GM18873 (cell line): Measurements from ENCODE around the gene FBLN5.

Experiments used
- ATAC-seq: cut with Tn5 transposase; IDR thresholded peaks from one replicate; pipeline ENCODE4 v1.9.1; 2021; ENCODE audit warnings: mild to moderate bottlenecking, moderate library complexity, moderate number of reproducible peaks; ENCODE audit not compliant: unreplicated experiment, low FRiP score

The FBLN5 gene

DNA sequence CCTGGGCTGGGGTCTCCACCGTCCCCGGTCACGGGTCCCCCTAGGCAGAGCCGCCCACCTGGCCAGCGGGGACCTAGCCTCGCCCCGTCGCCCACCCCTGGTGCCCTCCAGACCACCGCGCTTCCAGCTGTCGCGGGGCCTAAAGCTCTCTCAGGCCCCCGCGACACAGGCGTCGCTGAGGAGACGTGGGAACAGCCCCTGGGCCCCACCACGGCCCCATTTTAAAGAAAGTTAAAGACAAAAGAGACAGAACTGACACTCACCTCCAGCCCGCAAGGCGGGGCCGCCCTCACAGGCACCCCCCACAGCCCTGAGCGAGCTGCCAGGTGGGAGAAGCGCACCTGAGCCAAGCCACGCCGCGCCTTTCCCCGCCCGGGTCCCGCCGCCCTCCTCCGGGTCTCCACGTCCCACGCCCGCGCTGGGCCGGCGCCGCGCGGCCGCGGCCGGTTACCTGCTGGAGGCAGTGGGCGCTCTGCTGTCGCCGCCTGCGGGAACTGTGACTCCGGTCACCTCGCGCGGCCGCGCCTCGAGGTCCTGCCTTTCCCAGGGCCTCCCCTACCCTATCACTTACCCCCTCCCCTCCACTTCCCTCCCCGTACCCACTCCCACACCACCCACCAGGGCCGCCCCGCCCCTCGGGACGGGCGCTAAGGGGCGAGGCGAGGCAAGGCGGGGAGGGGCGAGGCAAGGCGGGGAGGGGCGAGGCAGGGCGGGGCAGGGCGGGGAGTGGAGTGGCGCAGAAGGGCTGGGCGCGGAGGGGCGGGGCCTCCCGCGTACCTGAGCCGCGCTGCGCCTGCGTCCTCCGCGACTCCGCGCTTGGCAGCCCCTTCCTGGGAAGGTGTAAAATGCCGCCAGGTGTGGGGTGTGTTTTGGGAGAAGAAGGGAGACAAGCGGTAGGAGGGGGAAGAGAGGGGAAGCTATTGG, 111.3 kb downstream of the FBLN5 start:
- no peak for ATAC-seq

DNA sequence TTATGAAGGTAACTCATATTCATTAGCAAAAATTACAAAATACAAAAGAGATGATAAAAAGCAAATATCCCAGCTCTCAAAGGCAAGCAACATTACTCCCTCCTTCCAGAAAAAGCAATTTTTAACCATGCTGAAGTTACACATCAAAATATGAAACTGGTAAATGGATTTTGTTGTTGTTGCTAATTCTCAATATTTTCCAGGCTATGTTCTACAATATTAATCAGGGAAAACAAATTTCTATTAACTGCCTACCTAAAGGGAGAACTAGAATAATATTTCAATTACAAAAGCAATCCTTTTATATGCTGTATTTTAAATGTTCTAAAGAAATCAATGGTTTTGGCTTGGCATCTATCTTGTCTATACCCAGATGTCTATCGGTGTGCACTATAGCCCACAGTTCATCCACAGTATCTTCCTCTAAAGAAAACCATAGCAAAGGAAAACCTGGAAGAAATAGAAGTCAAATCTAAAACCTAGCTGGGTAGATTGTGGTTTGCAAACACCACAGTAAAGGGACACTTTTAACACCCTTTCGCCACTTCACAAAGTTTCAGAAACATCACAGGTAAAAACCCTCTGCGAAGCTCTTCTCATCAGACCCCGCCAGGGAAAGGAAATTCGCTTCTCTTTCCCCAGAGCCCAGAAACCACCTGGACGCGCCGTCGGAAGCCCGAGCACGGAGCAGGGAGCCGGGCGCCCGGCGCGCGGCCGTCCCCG, 112.1 kb downstream of the FBLN5 start:
- no peak for ATAC-seq

DNA sequence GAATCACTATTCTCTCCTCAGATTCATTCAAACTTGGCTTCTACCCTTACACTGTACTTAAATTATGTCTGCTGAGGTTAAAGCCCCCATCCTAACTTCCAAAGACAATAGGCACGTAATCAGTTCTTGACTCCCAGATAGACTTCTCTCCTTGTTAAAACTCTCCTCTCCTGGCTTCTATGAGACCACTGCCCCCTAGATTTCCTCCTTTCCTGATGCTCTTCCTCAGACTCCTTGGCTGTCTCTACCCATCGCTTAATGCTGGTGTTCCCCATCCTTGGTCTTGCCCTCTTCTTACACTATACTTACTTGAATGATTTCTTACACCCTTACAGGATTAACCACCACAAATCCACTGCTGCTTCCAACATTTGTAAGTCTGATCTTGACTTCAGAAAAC, 112.9 kb downstream of the FBLN5 start:
- no peak for ATAC-seq

DNA sequence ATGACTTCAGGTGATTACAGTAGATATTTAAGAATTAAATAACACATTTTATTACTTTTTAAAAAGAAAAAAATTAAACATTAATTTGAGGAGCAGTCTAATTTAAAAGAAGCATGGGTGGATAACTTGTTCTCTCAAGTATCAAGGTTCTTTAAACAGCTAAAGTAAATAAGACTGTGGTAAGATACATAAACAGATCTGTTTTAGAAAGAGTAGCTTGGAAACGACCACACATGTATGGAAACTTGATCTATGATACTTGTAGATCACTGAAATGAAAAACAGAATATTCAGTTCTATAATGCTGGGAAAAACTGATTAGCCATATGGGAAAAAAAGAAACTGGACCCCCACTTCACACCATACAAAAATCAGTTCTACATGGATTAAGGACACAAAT, 116.2 kb downstream of the FBLN5 start:
- ATAC-seq, result no peak

DNA sequence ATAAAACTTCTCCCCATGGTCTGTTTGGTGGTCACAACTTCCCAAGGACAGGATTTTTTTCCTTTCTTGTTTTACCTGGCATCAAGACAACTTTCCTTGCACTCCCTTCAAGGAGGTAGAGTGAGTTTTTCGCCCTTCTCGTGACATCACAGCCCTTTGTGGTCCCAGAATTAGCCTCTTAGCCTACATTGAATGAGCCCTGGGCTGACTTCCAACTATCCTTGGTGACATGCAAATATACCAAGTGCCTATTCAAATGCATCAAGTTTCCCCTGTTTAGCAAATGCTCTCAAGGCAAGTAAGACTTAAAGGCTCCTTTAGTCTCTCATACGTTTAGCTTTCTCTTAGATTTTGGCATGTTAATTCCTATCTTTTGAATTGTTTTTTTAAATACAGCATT, 116.7 kb downstream of the FBLN5 start:
- ATAC-seq, result no peak

DNA sequence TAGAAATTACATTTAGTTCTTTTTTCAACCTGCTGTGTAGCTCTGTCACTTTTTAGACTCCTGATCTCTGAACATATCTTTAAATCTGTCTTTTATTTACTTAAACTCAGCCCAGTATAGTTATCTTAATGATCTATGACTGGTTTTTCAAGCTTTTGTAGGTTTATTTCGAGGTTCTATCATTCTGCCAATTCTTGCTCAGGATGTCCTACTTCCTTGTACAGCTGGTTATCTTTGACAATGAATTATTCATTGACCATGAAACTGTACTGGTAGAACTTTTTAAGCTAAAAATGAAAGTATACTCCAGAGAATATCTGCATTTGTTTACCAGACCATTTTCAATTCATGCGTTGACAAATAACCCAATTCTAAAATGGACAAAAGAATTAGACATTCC, 118.0 kb downstream of the FBLN5 start:
- no peak for ATAC-seq

DNA sequence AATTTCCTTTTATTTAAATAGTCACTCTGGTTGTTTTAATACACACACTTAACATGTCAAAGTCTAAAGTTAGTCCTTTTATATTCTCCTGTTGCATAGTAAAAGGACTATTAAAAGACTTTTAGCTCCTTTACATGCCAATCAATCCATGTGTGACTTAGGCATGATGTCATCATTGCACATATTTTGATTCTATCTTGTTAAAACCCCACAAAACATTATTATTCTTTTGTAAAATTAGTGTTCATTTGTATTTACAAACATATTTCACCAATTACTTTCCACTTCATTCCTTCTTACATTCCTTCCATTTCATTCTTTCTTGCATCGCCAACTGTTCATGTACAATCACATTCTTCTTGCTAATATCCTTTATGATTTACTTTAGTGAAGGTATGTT, 119.7 kb downstream of the FBLN5 start:
- no peak for ATAC-seq
